Spleen (tissue), 11 donors: Measurements from ENCODE around the gene PIR. TPM values are rescaled to one million over a fixed set of nuclear protein-coding genes. Genes with fewer than 3 reads are reported as not detected.

Experiments
- DNase-seq: peaks from one replicate; pipeline ENCODE4 v3.0.0-alpha.2; 2020
- H3K27ac ChIP-seq, 8 donors: fragments of 200-600 bp; sonication (generic) in 7 of 8; 1 replicate in 4 of 8; 2 replicates in 4 of 8; pipeline versions ENCODE4 v1.5.0 to v1.8.0; 2016 to 2021; ENCODE audit warnings: inconsistent platforms in 4 of 8, mild to moderate bottlenecking in 4 of 8, moderate library complexity in 1 of 8
- H3K27me3 ChIP-seq, 7 donors: fragments of 200-600 bp; sonication (generic) in 6 of 7; replicated peaks in 1 of 7; 1 replicate in 4 of 7; 2 replicates in 3 of 7; pipeline versions ENCODE4 v1.5.0 to v1.8.0; 2016 to 2021; ENCODE audit warnings: inconsistent platforms in 3 of 7, mild to moderate bottlenecking in 1 of 7
- H3K36me3 ChIP-seq, 6 donors: fragments of 200-600 bp; sonication (generic) in 5 of 6; 1 replicate in 4 of 6; 2 replicates in 2 of 6; pipeline versions ENCODE4 v1.5.0 to v1.8.0; 2016 to 2021; ENCODE audit warnings: inconsistent platforms in 2 of 6
- H3K4me1 ChIP-seq, 6 donors: fragments of 200-600 bp; sonication (generic) in 5 of 6; 1 replicate in 3 of 6; 2 replicates in 3 of 6; pipeline versions ENCODE4 v1.5.0 to v1.8.0; 2016 to 2021; ENCODE audit warnings: inconsistent platforms in 3 of 6
- H3K4me3 ChIP-seq, 8 donors: fragments of 200-600 bp; sonication (generic) in 7 of 8; 1 replicate in 4 of 8; 2 replicates in 4 of 8; pipeline versions ENCODE4 v1.5.0 to v1.8.0; 2016 to 2021; ENCODE audit warnings: inconsistent platforms in 4 of 8, mild to moderate bottlenecking in 4 of 8, moderate library complexity in 2 of 8
- H3K9me3 ChIP-seq, 8 donors: fragments of 200-600 bp; sonication (generic) in 7 of 8; 1 replicate in 4 of 8; 2 replicates in 4 of 8; pipeline versions ENCODE4 v1.5.0 to v1.8.0; 2016 to 2021; ENCODE audit warnings: inconsistent platforms in 4 of 8
- POLR2A ChIP-seq, 3 donors: fragments of 450-650 bp; IDR thresholded peaks; one replicate each; pipeline ENCODE4 v1.5.1; 2017; ENCODE audit warnings: antibody characterized with exemption in 3 of 3, mild to moderate bottlenecking in 1 of 3
- POLR2AphosphoS5 ChIP-seq, 3 donors: sonication (generic); formaldehyde crosslinking; IDR thresholded peaks; one replicate each; pipeline ENCODE4 v1.5.1; 2017; ENCODE audit warnings: antibody characterized with exemption in 3 of 3
- WGBS, 5 donors: extraction: QIAGEN DNeasy Blood & Tissue Kit in 3 of 5; methylation state at CpG; one replicate each; pipeline versions ENCODE4 v1.1.5 to v1.1.7; 2013 to 2018; 5-methylcytosine and 5-hydroxymethylcytosine counted together
- intact Hi-C: fragments of 100-400 bp; cut with DNase I; formaldehyde crosslinking; loops from one replicate; pipeline ENCODE4 v1.15.0; 2023; ENCODE audit warnings: low total_unique reads
- polyA plus RNA-seq, 3 donors: library from polyadenylated mRNA; stranded (reverse); fragments of 200-250 nt; gene quantifications; one replicate each; pipeline ENCODE4 v1.2.1, GENCODE V29; 2013
- total RNA-seq, 7 donors: library from RNA; depleted of rRNA in 3 of 7; stranded (reverse); fragments of >200 nt in 3 of 7; fragmentation: NEBNext Ultra II Directional in 4 of 7; extraction: Animal tissue kit (Norgen Biotek cat#: 25700) in 4 of 7; gene quantifications; one replicate each; pipeline versions ENCODE4 v1.1.0 to v1.2.1, GENCODE V29; 2016 to 2021
- TF ChIP-seq, protein P1 (sequence below), 11 experiments: fragments of 200-600 bp in 7 of 11; fragments of 450-650 bp in 4 of 11; sonication (generic) in 4 of 11; IDR thresholded peaks in 8 of 11; conservative IDR thresholded peaks in 3 of 11; 1 replicate in 7 of 11; 2 replicates in 4 of 11; pipeline versions ENCODE4 v1.4.0 to v1.8.0; 2016 to 2021; ENCODE audit warnings: antibody characterized with exemption in 11 of 11, inconsistent platforms in 4 of 11, mild to moderate bottlenecking in 1 of 11
- donor health status: healthy with polysubstance abuse.
- donor health status: DM: no; HTN: no; CAD: no; lungs with moderate emphysema.
- donor health status: DM: no; HTN: no; CAD: no.
- donor health status: Bipolar disorder and iron deficiency.
- donor health status: healthy.
- donor health status: DM: no; HTN: no; CAD: no.
- donor health status: DM: yes; HTN: yes; CAD: no.

Gene PIR
- total and polyA plus RNA-seq, 10 donors: 12.4 to 30.8 (median 24.2) TPM

DNA sequence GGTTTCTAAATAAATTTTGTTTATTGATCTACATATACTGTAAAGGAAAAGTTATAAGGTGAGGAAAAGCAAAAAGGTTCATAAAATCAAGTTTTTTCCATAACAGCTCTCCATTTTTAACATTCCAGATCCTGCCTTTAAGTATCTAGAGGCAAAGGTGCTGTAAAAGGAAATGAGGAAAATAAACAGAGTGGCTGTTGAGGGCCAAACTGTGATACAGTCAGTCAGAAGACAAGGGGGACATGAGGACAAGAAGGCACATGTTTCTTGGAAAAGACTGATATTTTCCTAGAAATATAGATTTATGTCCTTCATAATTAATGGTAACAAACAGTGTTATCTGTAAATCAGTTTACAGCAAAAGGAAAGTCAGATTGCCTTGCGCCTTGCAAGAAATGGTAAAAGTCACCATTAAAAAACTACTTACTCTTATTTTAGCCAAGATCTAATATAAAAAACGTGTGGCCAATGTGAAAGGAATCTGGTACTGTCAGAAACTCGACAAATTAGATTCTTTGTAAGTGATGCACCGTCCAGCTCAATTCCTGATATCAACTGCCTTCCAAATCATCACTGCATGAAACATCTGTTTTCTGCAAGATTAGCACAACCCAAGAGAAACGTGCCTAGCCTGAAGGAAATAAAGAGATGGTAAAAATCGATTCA is 75.0 kb downstream of the PIR start:
- no peak overlapping the region for H3K27ac ChIP-seq
- DNase-seq: no peak
- TF ChIP-seq, protein P1, sequence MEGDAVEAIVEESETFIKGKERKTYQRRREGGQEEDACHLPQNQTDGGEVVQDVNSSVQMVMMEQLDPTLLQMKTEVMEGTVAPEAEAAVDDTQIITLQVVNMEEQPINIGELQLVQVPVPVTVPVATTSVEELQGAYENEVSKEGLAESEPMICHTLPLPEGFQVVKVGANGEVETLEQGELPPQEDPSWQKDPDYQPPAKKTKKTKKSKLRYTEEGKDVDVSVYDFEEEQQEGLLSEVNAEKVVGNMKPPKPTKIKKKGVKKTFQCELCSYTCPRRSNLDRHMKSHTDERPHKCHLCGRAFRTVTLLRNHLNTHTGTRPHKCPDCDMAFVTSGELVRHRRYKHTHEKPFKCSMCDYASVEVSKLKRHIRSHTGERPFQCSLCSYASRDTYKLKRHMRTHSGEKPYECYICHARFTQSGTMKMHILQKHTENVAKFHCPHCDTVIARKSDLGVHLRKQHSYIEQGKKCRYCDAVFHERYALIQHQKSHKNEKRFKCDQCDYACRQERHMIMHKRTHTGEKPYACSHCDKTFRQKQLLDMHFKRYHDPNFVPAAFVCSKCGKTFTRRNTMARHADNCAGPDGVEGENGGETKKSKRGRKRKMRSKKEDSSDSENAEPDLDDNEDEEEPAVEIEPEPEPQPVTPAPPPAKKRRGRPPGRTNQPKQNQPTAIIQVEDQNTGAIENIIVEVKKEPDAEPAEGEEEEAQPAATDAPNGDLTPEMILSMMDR (IDR thresholded peaks at IDR 0.05 in 8 of 11, conservative IDR thresholded peaks at IDR 0.05 in 3 of 11): no peak
- TF ChIP-seq POLR2AphosphoS5 (IDR thresholded peaks at IDR 0.05): no peak
- no peak for TF ChIP-seq POLR2A (IDR thresholded peaks at IDR 0.05)
- intact Hi-C loops: no loop called here
- H3K4me1 ChIP-seq: no peaks in the 10 kb centered on the region
- H3K9me3 ChIP-seq: peaks cover 0 to 15% (median 3%) of the 10 kb centered on the region in 8 donors
- H3K27me3 ChIP-seq: peaks cover 0 to 7% (median 0%) of the 10 kb centered on the region in 7 donors
- no peak overlapping the region for H3K4me3 ChIP-seq
- no peaks in the 10 kb centered on the region for H3K36me3 ChIP-seq
- 60 to 84% (median 77%) methylated on average over 6 of the region's 6 CpGs for WGBS, 5 donors

DNA sequence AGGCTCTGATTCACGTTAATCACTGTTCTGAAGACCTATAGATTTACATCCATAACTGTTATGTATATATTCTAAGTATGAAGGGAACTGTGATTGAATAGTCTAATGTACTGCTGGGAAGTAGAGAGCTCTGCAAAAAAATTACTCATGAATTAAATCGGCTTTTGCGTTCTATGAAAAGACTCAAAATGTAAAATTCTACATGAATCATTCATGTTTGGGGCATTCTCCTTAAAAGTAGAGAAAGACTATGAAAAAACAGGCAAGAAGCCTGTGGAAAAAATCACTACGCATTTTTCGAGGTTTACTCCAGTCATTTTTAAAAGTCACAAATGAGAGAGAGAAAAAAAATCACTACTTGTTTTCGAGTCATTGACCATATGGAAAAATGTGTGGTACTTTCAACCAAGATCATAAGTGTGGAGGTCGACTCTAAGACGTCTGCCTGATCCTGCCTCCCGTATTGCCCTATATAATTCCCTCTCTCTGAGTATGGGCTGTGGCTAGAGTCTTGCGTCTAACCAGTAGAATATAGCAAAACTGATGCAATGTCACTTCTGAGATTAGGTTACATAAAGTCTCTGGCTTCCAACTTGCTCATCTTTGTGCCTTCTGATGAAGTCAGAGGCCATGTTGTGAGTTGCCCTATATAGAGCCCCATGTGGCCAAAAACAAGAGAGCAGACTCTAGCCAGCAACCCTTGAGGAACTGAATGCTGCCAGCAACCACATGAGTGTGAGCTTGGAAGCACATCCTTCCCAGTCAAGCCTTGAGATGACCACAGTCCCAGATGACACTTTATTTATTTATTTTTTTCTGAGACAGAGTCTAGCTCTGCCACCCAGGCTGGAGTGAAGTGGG is 76.8 kb downstream of the PIR start:
- no peaks in the 10 kb centered on the region for H3K4me1 ChIP-seq
- no peak overlapping the region for H3K27ac ChIP-seq
- intact Hi-C loops: no loop called here
- TF ChIP-seq, protein P1 (IDR thresholded peaks at IDR 0.05 in 8 of 11, conservative IDR thresholded peaks at IDR 0.05 in 3 of 11): no peak
- TF ChIP-seq POLR2A (IDR thresholded peaks at IDR 0.05) (no peak), POLR2AphosphoS5 (IDR thresholded peaks at IDR 0.05) (no peak)
- 74 to 83% (median 81%) methylated on average over 10 of the region's 10 CpGs for WGBS, 5 donors
- H3K4me3 ChIP-seq: no peak overlapping the region
- DNase-seq: no peak
- peaks cover 0 to 13% (median 3%) of the 10 kb centered on the region in 8 donors for H3K9me3 ChIP-seq
- no peaks in the 10 kb centered on the region for H3K36me3 ChIP-seq
- peaks cover 0 to 7% (median 0%) of the 10 kb centered on the region in 7 donors for H3K27me3 ChIP-seq

DNA sequence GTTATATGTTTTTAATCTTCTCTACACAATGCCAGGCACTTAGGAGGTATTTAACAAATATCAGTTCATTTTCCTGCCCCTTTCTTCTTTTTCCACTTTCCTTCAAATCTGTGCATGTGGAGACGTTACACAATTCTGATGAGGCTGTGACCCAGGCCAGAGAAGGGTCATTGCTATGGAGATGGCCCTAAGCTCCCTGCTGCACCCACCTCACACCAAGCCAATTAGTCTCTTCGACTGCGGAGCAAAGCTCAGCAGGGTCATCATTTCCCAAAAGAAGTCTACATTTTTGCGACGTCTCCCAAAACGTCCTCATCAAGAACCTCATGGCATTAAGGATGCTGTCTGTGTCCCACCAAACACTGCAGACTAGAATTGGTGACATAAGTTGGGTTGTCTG is 80.0 kb downstream of the PIR start:
- no peak overlapping the region for H3K4me3 ChIP-seq
- H3K27ac ChIP-seq: no peak overlapping the region
- H3K27me3 ChIP-seq: peaks cover 0 to 7% (median 0%) of the 10 kb centered on the region in 7 donors
- H3K36me3 ChIP-seq: no peaks in the 10 kb centered on the region
- 72 to 82% (median 78%) methylated on average over 6 of the region's 6 CpGs for WGBS, 5 donors
- no peaks in the 10 kb centered on the region for H3K4me1 ChIP-seq
- peaks cover 0 to 13% (median 3%) of the 10 kb centered on the region in 8 donors for H3K9me3 ChIP-seq
- DNase-seq: no peak
- TF ChIP-seq, protein P1 (IDR thresholded peaks at IDR 0.05 in 8 of 11, conservative IDR thresholded peaks at IDR 0.05 in 3 of 11): no peak
- intact Hi-C loops: no loop called here

DNA sequence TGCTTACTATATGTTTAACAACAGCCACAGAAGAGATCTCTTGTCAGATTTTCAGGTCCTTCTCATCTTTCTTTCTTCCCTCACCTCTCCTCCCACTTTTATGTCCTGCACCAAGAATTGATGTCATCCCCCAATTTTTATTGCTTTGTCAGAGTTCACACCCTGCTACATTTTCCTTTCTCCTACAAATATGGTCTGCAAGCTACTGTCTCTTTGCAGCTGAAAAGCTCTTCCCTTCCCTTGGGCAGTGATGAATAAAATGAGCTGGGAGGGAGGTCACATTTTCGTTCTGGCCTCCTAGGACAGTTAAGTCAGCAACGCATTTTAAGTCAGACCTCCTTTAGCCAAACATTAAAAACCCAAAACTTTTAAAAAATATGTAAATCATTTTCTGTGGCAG is 82.2 kb downstream of the PIR start:
- H3K36me3 ChIP-seq: no peaks in the 10 kb centered on the region
- intact Hi-C loops: no loop called here
- H3K9me3 ChIP-seq: no peaks in the 10 kb centered on the region
- DNase-seq: no peak
- H3K4me3 ChIP-seq: no peak overlapping the region
- peaks cover 0 to 1% (median 0%) of the 10 kb centered on the region in 7 donors for H3K27me3 ChIP-seq
- TF ChIP-seq POLR2AphosphoS5 (IDR thresholded peaks at IDR 0.05) (no peak), POLR2A (IDR thresholded peaks at IDR 0.05) (no peak)
- TF ChIP-seq, protein P1 (IDR thresholded peaks at IDR 0.05 in 8 of 11, conservative IDR thresholded peaks at IDR 0.05 in 3 of 11): no peak
- no peak overlapping the region for H3K27ac ChIP-seq
- no peaks in the 10 kb centered on the region for H3K4me1 ChIP-seq
- WGBS, 5 donors: 59 to 84% (median 72%) methylated on average over 2 of the region's 2 CpGs
